ENCODE data around the gene LRP10. TPM values are rescaled to one million over a fixed set of nuclear protein-coding genes. Genes with fewer than 3 reads are reported as not detected.

The LRP10 gene
- total and polyA plus RNA-seq, 2 of the 4 experiments (the other 2 are of a cell fraction), result 25.1 to 118 TPM

- intact Hi-C loops (cut with micrococcal nuclease), result loop anchor here (2.0 kb wide), 3 partner anchors 27 to 133 kb away; partner anchors contain the start of genes AJUBA and HAUS4
- Histone ChIP-seq H3K23ac (ENCODE audit: low read depth, low read length) (peak overlapping the region; percentile 13; the same call in 1 of the 2 replicates), H3K9ac (ENCODE audit: low read depth, low read length) (peak overlapping the region; percentile 62), H2BK20ac (ENCODE audit: low read depth, low read length) (no peak overlapping the region), H4K8ac (ENCODE audit: low read depth in 2 of 2, low read length in 2 of 2) (peak overlapping the region; percentile 33 to 76; a peak in 3 of 4 replicates), H3K4me3 (ENCODE audit: insufficient read depth, low read depth, low read length) (peak overlapping the region; percentile 45), H3K27ac (ENCODE audit: insufficient read depth, low read length) (peak overlapping the region; percentile 41), H3K36me3 (ENCODE audit: control insufficient read depth, insufficient read depth, low read length) (peaks cover 8% of the 10 kb centered on the region), H3K4me2 (ENCODE audit: low read depth, low read length) (peak overlapping the region; percentile 71), H3K4me1 (ENCODE audit: control insufficient read depth, insufficient read depth, low read length) (peaks cover 3% of the 10 kb centered on the region; the same call in 1 of the 2 replicates), H2AK5ac (ENCODE audit: low read depth, low read length) (peak overlapping the region; percentile 26; the same call in 1 of the 2 replicates), H3K4ac (ENCODE audit: low read depth, low read length) (peak overlapping the region; percentile 51), H4K20me1 (ENCODE audit: insufficient read depth, low read length) (no peaks in the 10 kb centered on the region), H3K14ac (replicated peaks; ENCODE audit: low read depth, low read length) (peak overlapping the region; percentile 55), H2AK9ac (replicated peaks; ENCODE audit: low read depth, low read length, poor library complexity) (peak overlapping the region; percentile 42), H2BK5ac (ENCODE audit: low read depth, low read length, poor library complexity, severe bottlenecking) (peak overlapping the region; percentile 22), H3K9me3 (ENCODE audit: control insufficient read depth, insufficient read depth, low read length) (no peaks in the 10 kb centered on the region), H3K56ac (ENCODE audit: extremely low read depth, insufficient read depth, low read length) (peak overlapping the region; percentile 46), H4K91ac (ENCODE audit: insufficient read depth, low read depth, low read length) (peak overlapping the region; percentile 2; the same call in 1 of the 2 replicates), H2AFZ (replicated peaks; ENCODE audit: low read length, poor library complexity) (peak overlapping the region; percentile 88), H3K9me1 (ENCODE audit: insufficient read depth, low read length) (peaks cover 3% of the 10 kb centered on the region; the same call in 1 of the 2 replicates), H2BK120ac (ENCODE audit: low read depth, low read length) (peak overlapping the region; percentile 17; the same call in 1 of the 2 replicates), H3K79me1 (ENCODE audit: low read depth in 1 of 2, low read length in 2 of 2) (peaks cover 7 to 33% of the 10 kb centered on the region in 2 experiments), H4K5ac (ENCODE audit: low read depth, low read length) (peak overlapping the region; percentile 43), H3K18ac (ENCODE audit: low read depth, low read length) (peak overlapping the region; percentile 1; the same call in 1 of the 2 replicates), H2BK15ac (ENCODE audit: low read depth, low read length) (peak overlapping the region; percentile 5; the same call in 1 of the 3 replicates), H3K27me3 (ENCODE audit: control insufficient read depth, insufficient read depth, low read length) (no peaks in the 10 kb centered on the region)
- DNase-seq (no peak), ATAC-seq (ENCODE audit: low read depth) (no peak; the same call in 1 of the 2 replicates)
- TF ChIP-seq CTCF (conservative IDR thresholded peaks at IDR 0.05; ENCODE audit: low read depth, low read length) (no peak), POLR2A (IDR thresholded peaks at IDR 0.05; ENCODE audit: low read depth, low read length) (no peak), RFX5 (IDR thresholded peaks at IDR 0.05; ENCODE audit: low read depth, low read length) (no peak), MAFK (IDR thresholded peaks at IDR 0.05; ENCODE audit: low read depth, low read length) (peak; percentile 49), SMC3 (IDR thresholded peaks at IDR 0.05; ENCODE audit: low read depth, low read length) (no peak), RCOR1 (IDR thresholded peaks at IDR 0.05; ENCODE audit: insufficient replicate concordance, low read length) (no peak), CHD1 (IDR thresholded peaks at IDR 0.05; ENCODE audit: low read depth, low read length) (no peak), CEBPB (IDR thresholded peaks at IDR 0.05; ENCODE audit: low read depth, low read length) (no peak)
- in situ Hi-C loops (cut with MboI; ENCODE audit: low sequenced_read_pairs), result no loop called here
- BruUV-seq (replicated peaks), result no TSS peak
- WGBS, 2 experiments (ENCODE audit: extremely low coverage in 2 of 2, insufficient read length in 1 of 2), result 0% methylated on average over 1 of the region's 2 CpGs; no CpG with 5 or more reads in 1 of the 2 experiments
- POLR2A ChIA-PET (ENCODE audit: unreplicated experiment), result interaction anchor here (0.5 to 1.0 kb wide), 2 partner anchors 94 to 122 kb away, joined by 4 to 9 read pairs; no protein-coding TSS in a partner anchor
- dilution Hi-C loops (cut with HindIII; ENCODE audit: low sequenced_read_pairs, unreplicated experiment), result no loop called here
- CTCF ChIA-PET, result interaction anchor here (0.8 to 2.1 kb wide), 12 partner anchors 10 to 107 kb away, joined by 3 to 13 read pairs (median 4); partner anchors contain the start of genes AJUBA, HAUS4 and RBM23
Observed at GRCh38 chr14:22929961-22930364, 58.4 kb downstream of the LRP10 start.
